ENCODE results near the gene SMIM23.

Gene SMIM23

GRCh38 chr5:171805746-171806145, 20.1 kb downstream of the SMIM23 start:
- no peaks in the 10 kb centered on the region for H4K20me1 ChIP-seq
- no peak overlapping the region for H3K9ac ChIP-seq
- peaks cover 0 to 19% (median 11%) of the 10 kb centered on the region in 11 experiments; a peak in 14 of 22 replicates for H3K27me3 ChIP-seq
- no peak overlapping the region; a peak in 1 of 22 replicates for H3K4me2 ChIP-seq
- H3K36me3 ChIP-seq = no peaks in the 10 kb centered on the region
- H3K4me3 ChIP-seq = no peak overlapping the region
- H3K27ac ChIP-seq = no peak overlapping the region
- peaks cover 0 to 15% (median 11%) of the 10 kb centered on the region in 10 experiments; a peak in 10 of 20 replicates for H3K4me1 ChIP-seq
- peaks cover 0 to 13% (median 2%) of the 10 kb centered on the region in 11 experiments; a peak in 13 of 22 replicates for H3K9me3 ChIP-seq (replicated peaks in 1 of 11)
- no peak for TF ChIP-seq Cebpa-rat (IDR thresholded peaks at IDR 0.05)

GRCh38 chr5:171806976-171807747, 21.5 kb downstream of the SMIM23 start:
- no peak overlapping the region for H3K4me3 ChIP-seq
- peak overlapping the region in 9 of 11 experiments; percentile 6 to 61 (median 26); a peak in 15 of 22 replicates for H3K4me2 ChIP-seq
- H3K27me3 ChIP-seq = peaks cover 0 to 19% (median 11%) of the 10 kb centered on the region in 11 experiments; a peak in 14 of 22 replicates
- H3K9me3 ChIP-seq (replicated peaks in 1 of 11) = peaks cover 4 to 27% (median 16%) of the 10 kb centered on the region in 11 experiments; a peak in 19 of 22 replicates
- no peak overlapping the region for H3K9ac ChIP-seq
- no peaks in the 10 kb centered on the region for H4K20me1 ChIP-seq
- no peaks in the 10 kb centered on the region for H3K36me3 ChIP-seq
- peaks cover 0 to 15% (median 11%) of the 10 kb centered on the region in 10 experiments; a peak in 10 of 20 replicates for H3K4me1 ChIP-seq
- TF ChIP-seq Cebpa-rat (IDR thresholded peaks at IDR 0.05) = no peak
- H3K27ac ChIP-seq = no peak overlapping the region

GRCh38 chr5:171808453-171808852, 22.8 kb downstream of the SMIM23 start:
- peaks cover 9 to 34% (median 25%) of the 10 kb centered on the region in 11 experiments; a peak in 19 of 22 replicates for H3K9me3 ChIP-seq (replicated peaks in 1 of 11)
- H3K4me1 ChIP-seq = peaks cover 0 to 15% (median 11%) of the 10 kb centered on the region in 10 experiments; a peak in 10 of 20 replicates
- no peak for TF ChIP-seq Cebpa-rat (IDR thresholded peaks at IDR 0.05)
- no peaks in the 10 kb centered on the region for H3K36me3 ChIP-seq
- no peak overlapping the region for H3K4me3 ChIP-seq
- peaks cover 0 to 19% (median 11%) of the 10 kb centered on the region in 11 experiments; a peak in 14 of 22 replicates for H3K27me3 ChIP-seq
- H3K27ac ChIP-seq = no peak overlapping the region
- no peaks in the 10 kb centered on the region for H4K20me1 ChIP-seq
- no peak overlapping the region for H3K9ac ChIP-seq
- no peak overlapping the region for H3K4me2 ChIP-seq

- H4K20me1 ChIP-seq = no peaks in the 10 kb centered on the region
- no peak overlapping the region for H3K27ac ChIP-seq
- H3K4me2 ChIP-seq = no peak overlapping the region
- peaks cover 0 to 15% (median 11%) of the 10 kb centered on the region in 10 experiments; a peak in 10 of 20 replicates for H3K4me1 ChIP-seq
- H3K36me3 ChIP-seq = no peaks in the 10 kb centered on the region
- no peak overlapping the region for H3K9ac ChIP-seq
- TF ChIP-seq Cebpa-rat (IDR thresholded peaks at IDR 0.05) = no peak
- H3K9me3 ChIP-seq (replicated peaks in 1 of 11) = peaks cover 9 to 34% (median 25%) of the 10 kb centered on the region in 11 experiments; a peak in 19 of 22 replicates
- peaks cover 0 to 19% (median 11%) of the 10 kb centered on the region in 11 experiments; a peak in 14 of 22 replicates for H3K27me3 ChIP-seq
- H3K4me3 ChIP-seq = no peak overlapping the region
These were observed 23.3 kb downstream of the SMIM23 start for GRCh38 chr5:171808951-171809350.

GRCh38 chr5:171810227-171810626, 24.6 kb downstream of the SMIM23 start:
- H3K27me3 ChIP-seq = peaks cover 0 to 19% (median 11%) of the 10 kb centered on the region in 11 experiments; a peak in 14 of 22 replicates
- H3K4me1 ChIP-seq = peaks cover 0 to 15% (median 11%) of the 10 kb centered on the region in 10 experiments; a peak in 10 of 20 replicates
- H3K4me2 ChIP-seq = no peak overlapping the region
- no peak overlapping the region for H3K4me3 ChIP-seq
- H3K9me3 ChIP-seq (replicated peaks in 1 of 11) = peaks cover 9 to 34% (median 25%) of the 10 kb centered on the region in 11 experiments; a peak in 19 of 22 replicates
- H3K27ac ChIP-seq = no peak overlapping the region
- H4K20me1 ChIP-seq = no peaks in the 10 kb centered on the region
- no peak overlapping the region for H3K9ac ChIP-seq
- no peaks in the 10 kb centered on the region for H3K36me3 ChIP-seq
- no peak for TF ChIP-seq Cebpa-rat (IDR thresholded peaks at IDR 0.05)

GRCh38 chr5:171813270-171813669, 27.7 kb downstream of the SMIM23 start:
- no peaks in the 10 kb centered on the region for H3K27me3 ChIP-seq

GRCh38 chr5:171813813-171814490, 28.3 kb downstream of the SMIM23 start:
- no peaks in the 10 kb centered on the region for H4K20me1 ChIP-seq
- H3K4me1 ChIP-seq = no peaks in the 10 kb centered on the region
- H3K27ac ChIP-seq = no peak overlapping the region
- no peak overlapping the region for H3K9ac ChIP-seq
- H3K36me3 ChIP-seq = no peaks in the 10 kb centered on the region
- peak in 1 of 11 experiments; percentile 36; a peak in 1 of 22 replicates for TF ChIP-seq Cebpa-rat (IDR thresholded peaks at IDR 0.05)
- H3K4me2 ChIP-seq = no peak overlapping the region
- no peak overlapping the region for H3K4me3 ChIP-seq
- no peaks in the 10 kb centered on the region for H3K27me3 ChIP-seq
- H3K9me3 ChIP-seq (replicated peaks in 1 of 11) = peaks cover 9 to 31% (median 22%) of the 10 kb centered on the region in 11 experiments; a peak in 19 of 22 replicates

More at GRCh38 chr5:171813270-171813669, 27.7 kb downstream of the SMIM23 start:
- no peak overlapping the region for H3K9ac ChIP-seq
- H3K27ac ChIP-seq = no peak overlapping the region
- H3K4me1 ChIP-seq = no peaks in the 10 kb centered on the region
- no peak for TF ChIP-seq Cebpa-rat (IDR thresholded peaks at IDR 0.05)
- peaks cover 9 to 32% (median 22%) of the 10 kb centered on the region in 11 experiments; a peak in 19 of 22 replicates for H3K9me3 ChIP-seq (replicated peaks in 1 of 11)
- no peak overlapping the region for H3K4me3 ChIP-seq
- no peaks in the 10 kb centered on the region for H3K36me3 ChIP-seq
- no peak overlapping the region for H3K4me2 ChIP-seq
- H4K20me1 ChIP-seq = no peaks in the 10 kb centered on the region

- no peak for TF ChIP-seq Cebpa-rat (IDR thresholded peaks at IDR 0.05)
- Histone ChIP-seq H3K4me3 (no peak overlapping the region), H3K4me2 (no peak overlapping the region), H3K27ac (no peak overlapping the region), H3K27me3 (no peaks in the 10 kb centered on the region), H3K9ac (no peak overlapping the region), H3K36me3 (no peaks in the 10 kb centered on the region), H3K4me1 (no peaks in the 10 kb centered on the region), H3K9me3 (replicated peaks in 1 of 11) (peaks cover 7 to 18% (median 12%) of the 10 kb centered on the region in 11 experiments; a peak in 18 of 22 replicates), H4K20me1 (no peaks in the 10 kb centered on the region)
These were observed 31.0 kb downstream of the SMIM23 start for GRCh38 chr5:171816666-171817065.

GRCh38 chr5:171820561-171820960, 34.9 kb downstream of the SMIM23 start:
- Histone ChIP-seq H3K4me2 (no peak overlapping the region), H4K20me1 (no peaks in the 10 kb centered on the region), H3K27me3 (no peaks in the 10 kb centered on the region), H3K27ac (no peak overlapping the region), H3K4me3 (no peak overlapping the region), H3K9ac (no peak overlapping the region), H3K4me1 (no peaks in the 10 kb centered on the region), H3K9me3 (replicated peaks in 1 of 11) (no peaks in the 10 kb centered on the region), H3K36me3 (no peaks in the 10 kb centered on the region)
- TF ChIP-seq Cebpa-rat (IDR thresholded peaks at IDR 0.05) = no peak

All from BLaER1 treated with 17β-estradiol and CSF1 and Interleukin-3, amounts not matched to agents 10 nM and 100 nM (cell line).